ENCODE results near the gene CCER1.

CCER1 gene

DNA sequence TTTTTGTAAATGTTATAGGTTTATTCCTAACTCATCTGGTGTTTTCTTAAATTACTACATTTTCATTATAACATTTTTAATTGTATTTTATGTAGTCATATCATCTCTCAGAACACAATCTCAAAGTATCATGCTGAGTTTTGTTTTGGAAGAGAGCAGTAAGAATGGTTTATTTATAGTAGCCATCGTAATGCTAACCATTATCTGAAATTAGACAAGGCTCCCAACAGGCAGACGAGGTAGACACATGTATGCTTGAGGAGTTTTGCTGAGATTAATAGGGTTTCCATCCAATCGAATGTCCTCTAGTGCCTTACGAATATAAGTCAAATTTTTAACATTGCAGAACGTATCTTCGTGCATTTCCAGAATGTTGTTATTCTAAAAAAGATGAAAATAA lies 9.0 kb upstream of the CCER1 start:
- Histone ChIP-seq H3K27me3 (ENCODE audit: control insufficient read depth, low read length) (no peaks in the 10 kb centered on the region), H3K4me1 (ENCODE audit: control insufficient read depth, low read length) (no peaks in the 10 kb centered on the region), H3K36me3 (ENCODE audit: control insufficient read depth, low read length) (no peaks in the 10 kb centered on the region), H3F3A (ENCODE audit: control insufficient read depth, insufficient read depth) (no peaks in the 10 kb centered on the region), H3K4me2 (ENCODE audit: low read length) (no peak overlapping the region), H3K4me3 (ENCODE audit: low read length) (no peak overlapping the region), H3K27ac (ENCODE audit: low read depth, low read length) (no peak overlapping the region), H3K79me2 (ENCODE audit: control insufficient read depth, low read length) (no peaks in the 10 kb centered on the region), H3K9me3 (ENCODE audit: control insufficient read depth, insufficient read depth, low read length) (no peaks in the 10 kb centered on the region), H4K20me1 (ENCODE audit: control insufficient read depth, insufficient read depth, low read depth, low read length) (no peaks in the 10 kb centered on the region), H3K9me2 (replicated peaks; ENCODE audit: control insufficient read depth, low read length) (no peaks in the 10 kb centered on the region)
- TF ChIP-seq, protein P1, sequence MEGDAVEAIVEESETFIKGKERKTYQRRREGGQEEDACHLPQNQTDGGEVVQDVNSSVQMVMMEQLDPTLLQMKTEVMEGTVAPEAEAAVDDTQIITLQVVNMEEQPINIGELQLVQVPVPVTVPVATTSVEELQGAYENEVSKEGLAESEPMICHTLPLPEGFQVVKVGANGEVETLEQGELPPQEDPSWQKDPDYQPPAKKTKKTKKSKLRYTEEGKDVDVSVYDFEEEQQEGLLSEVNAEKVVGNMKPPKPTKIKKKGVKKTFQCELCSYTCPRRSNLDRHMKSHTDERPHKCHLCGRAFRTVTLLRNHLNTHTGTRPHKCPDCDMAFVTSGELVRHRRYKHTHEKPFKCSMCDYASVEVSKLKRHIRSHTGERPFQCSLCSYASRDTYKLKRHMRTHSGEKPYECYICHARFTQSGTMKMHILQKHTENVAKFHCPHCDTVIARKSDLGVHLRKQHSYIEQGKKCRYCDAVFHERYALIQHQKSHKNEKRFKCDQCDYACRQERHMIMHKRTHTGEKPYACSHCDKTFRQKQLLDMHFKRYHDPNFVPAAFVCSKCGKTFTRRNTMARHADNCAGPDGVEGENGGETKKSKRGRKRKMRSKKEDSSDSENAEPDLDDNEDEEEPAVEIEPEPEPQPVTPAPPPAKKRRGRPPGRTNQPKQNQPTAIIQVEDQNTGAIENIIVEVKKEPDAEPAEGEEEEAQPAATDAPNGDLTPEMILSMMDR (IDR thresholded peaks at IDR 0.05; ENCODE audit: low read depth, low read length, poor library complexity, severe bottlenecking), result no peak
- TF ChIP-seq EZH2phosphoT487 (IDR thresholded peaks at IDR 0.05; ENCODE audit: borderline replicate concordance, low read length), result no peak

DNA sequence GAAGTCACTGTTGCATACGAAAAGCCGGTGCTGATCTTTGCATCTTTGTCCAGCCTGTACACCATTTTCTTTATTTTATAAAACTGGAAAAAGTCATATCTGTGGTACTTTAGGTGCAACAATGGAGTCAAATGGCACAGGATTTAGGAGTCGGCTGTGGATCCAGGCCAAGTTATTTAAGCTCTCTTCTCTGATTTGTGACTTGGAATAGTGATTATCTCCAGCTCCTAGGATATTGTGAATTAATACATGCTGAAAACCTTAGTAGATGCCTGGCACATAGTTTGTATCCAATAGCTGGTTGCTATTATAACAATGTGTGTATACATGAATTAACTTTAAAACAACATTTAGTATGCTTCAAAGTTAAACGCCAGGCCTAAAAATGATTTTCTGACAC lies 6.2 kb upstream of the CCER1 start:
- H3K9me3 ChIP-seq (ENCODE audit: control insufficient read depth, insufficient read depth, low read length), result no peaks in the 10 kb centered on the region
- H3F3A ChIP-seq (ENCODE audit: control insufficient read depth, insufficient read depth), result no peaks in the 10 kb centered on the region
- no peak for TF ChIP-seq EZH2phosphoT487 (IDR thresholded peaks at IDR 0.05; ENCODE audit: borderline replicate concordance, low read length)
- TF ChIP-seq, protein P1 (IDR thresholded peaks at IDR 0.05; ENCODE audit: low read depth, low read length, poor library complexity, severe bottlenecking), result no peak
- no peaks in the 10 kb centered on the region for H3K27me3 ChIP-seq (ENCODE audit: control insufficient read depth, low read length)
- no peak overlapping the region for H3K4me2 ChIP-seq (ENCODE audit: low read length)
- no peak overlapping the region for H3K27ac ChIP-seq (ENCODE audit: low read depth, low read length)
- H3K79me2 ChIP-seq (ENCODE audit: control insufficient read depth, low read length), result no peaks in the 10 kb centered on the region
- no peaks in the 10 kb centered on the region for H3K36me3 ChIP-seq (ENCODE audit: control insufficient read depth, low read length)
- H3K4me3 ChIP-seq (ENCODE audit: low read length), result no peak overlapping the region
- H3K9me2 ChIP-seq (replicated peaks; ENCODE audit: control insufficient read depth, low read length), result no peaks in the 10 kb centered on the region
- H3K4me1 ChIP-seq (ENCODE audit: control insufficient read depth, low read length), result no peaks in the 10 kb centered on the region
- no peaks in the 10 kb centered on the region for H4K20me1 ChIP-seq (ENCODE audit: control insufficient read depth, insufficient read depth, low read depth, low read length)

DNA sequence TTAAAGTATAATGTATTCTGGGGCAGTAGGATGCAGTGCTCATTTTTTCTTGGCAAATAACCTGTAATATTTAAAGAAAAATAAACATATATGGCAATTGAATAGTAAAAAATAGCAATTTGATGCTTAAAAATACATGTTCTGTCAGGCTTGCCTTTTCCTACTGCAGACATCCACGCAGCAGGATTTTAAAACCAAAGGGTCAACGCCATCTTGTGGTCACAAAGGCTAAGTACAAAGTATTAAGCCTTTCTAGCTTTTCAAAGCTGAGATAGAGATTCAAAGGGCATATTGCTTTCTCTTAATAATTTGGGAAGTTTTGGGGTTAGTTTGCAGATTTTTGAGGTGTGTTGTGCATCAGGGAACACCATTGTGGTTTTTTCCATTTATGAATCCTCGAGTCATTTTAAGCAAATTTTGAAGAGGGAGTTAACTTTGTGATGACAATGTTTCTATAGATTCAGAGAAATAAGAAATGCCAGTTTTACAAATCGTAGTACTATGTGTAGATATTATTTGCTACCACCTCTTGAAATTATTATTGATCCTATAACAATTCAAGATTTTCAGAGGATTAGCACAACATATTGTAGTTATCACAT lies 4.7 kb upstream of the CCER1 start:
- Histone ChIP-seq H3K79me2 (ENCODE audit: control insufficient read depth, low read length) (no peaks in the 10 kb centered on the region), H3K4me2 (ENCODE audit: low read length) (no peak overlapping the region), H3K9me2 (replicated peaks; ENCODE audit: control insufficient read depth, low read length) (no peaks in the 10 kb centered on the region), H3F3A (ENCODE audit: control insufficient read depth, insufficient read depth) (no peaks in the 10 kb centered on the region), H3K27me3 (ENCODE audit: control insufficient read depth, low read length) (no peaks in the 10 kb centered on the region), H3K4me3 (ENCODE audit: low read length) (no peak overlapping the region), H4K20me1 (ENCODE audit: control insufficient read depth, insufficient read depth, low read depth, low read length) (no peaks in the 10 kb centered on the region), H3K9me3 (ENCODE audit: control insufficient read depth, insufficient read depth, low read length) (no peaks in the 10 kb centered on the region), H3K27ac (ENCODE audit: low read depth, low read length) (no peak overlapping the region), H3K4me1 (ENCODE audit: control insufficient read depth, low read length) (no peaks in the 10 kb centered on the region), H3K36me3 (ENCODE audit: control insufficient read depth, low read length) (no peaks in the 10 kb centered on the region)
- TF ChIP-seq EZH2phosphoT487 (IDR thresholded peaks at IDR 0.05; ENCODE audit: borderline replicate concordance, low read length), result no peak
- TF ChIP-seq, protein P1 (IDR thresholded peaks at IDR 0.05; ENCODE audit: low read depth, low read length, poor library complexity, severe bottlenecking), result peak; percentile 71
